A673 (cell line): Measurements from ENCODE around the gene MBD5. TPM values are rescaled to one million over a fixed set of nuclear protein-coding genes. Genes with fewer than 3 reads are reported as not detected.

ENCODE experiments used
- BruUV-seq: library from RNA; stranded (reverse); fragments of 400-500 nt; replicated peaks from 2 replicates; lab custom pipeline; 2021; lab: Mats Ljungman, UMichigan
- CTCF ChIA-PET: fragments of 300-600 bp; sonication (Branson Sonifier 250); formaldehyde crosslinking; loops from one replicate; lab custom pipeline; 2022; ENCODE audit warnings: antibody characterized with exemption; lab: Charles Lee
- POLR2A ChIA-PET: fragments of 300-600 bp; sonication (Branson Sonifier 250); formaldehyde crosslinking; loops from one replicate; lab custom pipeline; 2022; ENCODE audit warnings: antibody characterized with exemption; ENCODE audit not compliant: low non-redundant PET; lab: Charles Lee
- DNase-seq: peaks from one replicate; pipeline ENCODE4 v3.0.0-alpha.2; 2015; ENCODE audit warnings: low spot score
- H3K27ac ChIP-seq: fragments of 200-600 bp; sonication (generic); 2 replicates; pipeline ENCODE4 v1.5.1; 2016; ENCODE audit warnings: mixed run types, low read depth, mild to moderate bottlenecking, mixed read lengths, antibody characterized with exemption, low read length; ENCODE audit not compliant: poor library complexity, severe bottlenecking
- H3K27me3 ChIP-seq: fragments of 200-600 bp; sonication (generic); replicated peaks from 2 replicates; pipeline ENCODE4 v1.6.1; 2017; ENCODE audit warnings: mixed run types, low read depth, mild to moderate bottlenecking, mixed read lengths, antibody characterized with exemption, low read length; ENCODE audit not compliant: insufficient read depth, poor library complexity
- H3K36me3 ChIP-seq: fragments of 200-600 bp; sonication (generic); 2 replicates; pipeline ENCODE4 v1.6.1; 2016; ENCODE audit warnings: mixed run types, mild to moderate bottlenecking, mixed read lengths, antibody characterized with exemption, low read length; ENCODE audit not compliant: insufficient read depth, poor library complexity, severe bottlenecking
- H3K4me1 ChIP-seq: fragments of 200-600 bp; sonication (generic); 2 replicates; pipeline ENCODE4 v1.6.1; 2017; ENCODE audit warnings: mixed run types, mild to moderate bottlenecking, mixed read lengths, antibody characterized with exemption, low read length; ENCODE audit not compliant: insufficient read depth, poor library complexity, severe bottlenecking
- H3K4me3 ChIP-seq: fragments of 200-600 bp; sonication (generic); 2 replicates; pipeline ENCODE4 v1.5.1; 2016; ENCODE audit warnings: low read depth, mixed run types, mild to moderate bottlenecking, mixed read lengths, low read length; ENCODE audit not compliant: poor library complexity, severe bottlenecking
- H3K9me3 ChIP-seq: fragments of 200-600 bp; sonication (generic); 2 replicates; pipeline ENCODE4 v1.6.1; 2016; ENCODE audit warnings: mixed run types, low read depth, mild to moderate bottlenecking, mixed read lengths, antibody characterized with exemption, low read length; ENCODE audit not compliant: poor library complexity, severe bottlenecking
- EZH2 ChIP-seq: fragments of 200-600 bp; sonication (generic); IDR thresholded peaks from 2 replicates; pipeline ENCODE4 v1.6.1; 2017; ENCODE audit warnings: borderline replicate concordance, low read depth, mild to moderate bottlenecking, mixed read lengths, antibody characterized with exemption, low read length; ENCODE audit not compliant: poor library complexity, severe bottlenecking
- intact Hi-C: fragments of 100-400 bp; cut with micrococcal nuclease; formaldehyde crosslinking; loops from one replicate; pipeline ENCODE4 v1.10.0; 2022; ENCODE audit not compliant: unreplicated experiment
- total RNA-seq: library from RNA; stranded (reverse); gene quantifications from 2 replicates; pipeline ENCODE4 v1.2.3, GENCODE V29; 2021
- TF ChIP-seq, protein P1 (sequence below): fragments of 300-800, 200-600 bp; sonication (generic); conservative IDR thresholded peaks from 2 replicates; pipeline ENCODE4 v1.5.1; 2017; ENCODE audit warnings: low read depth, mild to moderate bottlenecking, antibody characterized with exemption, low read length, moderate library complexity, mixed read lengths

Gene MBD5
- total RNA-seq, 1 experiment from 2014 or later = 32.4 TPM

DNA sequence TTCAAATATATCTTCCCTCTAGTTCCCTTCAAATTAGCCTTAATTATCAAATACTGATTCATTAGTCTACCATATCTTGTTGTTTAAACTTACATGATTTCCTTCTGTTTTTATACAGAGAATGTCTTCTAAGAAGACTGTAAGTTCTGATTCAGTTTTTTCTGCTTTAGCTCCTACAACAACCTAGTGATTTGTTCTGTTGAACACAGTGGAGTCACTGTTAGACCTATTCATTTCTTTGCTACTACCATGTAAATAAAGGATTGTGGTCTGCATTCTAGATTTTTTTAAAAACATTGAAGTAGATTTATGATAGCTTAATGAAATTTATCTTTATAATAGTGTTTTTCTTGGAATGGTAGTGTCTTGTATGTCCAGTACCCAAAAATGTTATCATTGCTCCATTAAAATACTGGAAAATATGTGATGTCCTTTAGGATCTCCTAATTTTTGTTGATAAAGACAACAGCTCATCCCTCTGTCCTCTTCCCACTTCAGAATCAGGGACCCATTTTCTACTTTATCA, 146.4 kb downstream of the MBD5 start:
- no peak for TF ChIP-seq EZH2
- TF ChIP-seq, protein P1, sequence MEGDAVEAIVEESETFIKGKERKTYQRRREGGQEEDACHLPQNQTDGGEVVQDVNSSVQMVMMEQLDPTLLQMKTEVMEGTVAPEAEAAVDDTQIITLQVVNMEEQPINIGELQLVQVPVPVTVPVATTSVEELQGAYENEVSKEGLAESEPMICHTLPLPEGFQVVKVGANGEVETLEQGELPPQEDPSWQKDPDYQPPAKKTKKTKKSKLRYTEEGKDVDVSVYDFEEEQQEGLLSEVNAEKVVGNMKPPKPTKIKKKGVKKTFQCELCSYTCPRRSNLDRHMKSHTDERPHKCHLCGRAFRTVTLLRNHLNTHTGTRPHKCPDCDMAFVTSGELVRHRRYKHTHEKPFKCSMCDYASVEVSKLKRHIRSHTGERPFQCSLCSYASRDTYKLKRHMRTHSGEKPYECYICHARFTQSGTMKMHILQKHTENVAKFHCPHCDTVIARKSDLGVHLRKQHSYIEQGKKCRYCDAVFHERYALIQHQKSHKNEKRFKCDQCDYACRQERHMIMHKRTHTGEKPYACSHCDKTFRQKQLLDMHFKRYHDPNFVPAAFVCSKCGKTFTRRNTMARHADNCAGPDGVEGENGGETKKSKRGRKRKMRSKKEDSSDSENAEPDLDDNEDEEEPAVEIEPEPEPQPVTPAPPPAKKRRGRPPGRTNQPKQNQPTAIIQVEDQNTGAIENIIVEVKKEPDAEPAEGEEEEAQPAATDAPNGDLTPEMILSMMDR = no peak
- POLR2A ChIA-PET = no interaction called here
- Histone ChIP-seq H3K4me3 (no peak overlapping the region), H3K27me3 (no peaks in the 10 kb centered on the region), H3K27ac (no peak overlapping the region), H3K36me3 (no peaks in the 10 kb centered on the region), H3K9me3 (no peaks in the 10 kb centered on the region), H3K4me1 (no peaks in the 10 kb centered on the region)
- intact Hi-C loops = no loop called here
- CTCF ChIA-PET = no interaction called here
- DNase-seq = no peak
- BruUV-seq = no TSS peak

DNA sequence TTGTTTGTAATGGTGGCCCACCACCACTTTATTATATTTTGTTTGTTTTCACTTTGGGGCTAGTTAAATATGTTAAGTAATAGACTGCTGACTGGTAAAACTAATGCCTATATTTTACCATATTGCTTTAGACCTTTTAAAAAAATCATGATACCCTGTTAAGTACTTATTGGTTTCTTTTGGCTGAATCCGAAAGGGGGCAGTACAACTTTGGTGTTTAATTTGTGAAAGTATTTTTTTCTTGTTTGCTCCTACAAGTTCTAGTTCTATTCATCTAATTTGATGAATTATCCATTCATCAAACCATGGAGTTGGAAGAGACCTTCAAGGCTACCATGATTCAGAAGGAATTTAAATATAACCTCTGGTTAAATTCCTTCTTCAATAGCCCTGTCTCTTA, 147.0 kb downstream of the MBD5 start:
- BruUV-seq = no TSS peak
- TF ChIP-seq EZH2 = no peak
- TF ChIP-seq, protein P1 = no peak
- Histone ChIP-seq H3K9me3 (no peaks in the 10 kb centered on the region), H3K4me3 (no peak overlapping the region), H3K36me3 (no peaks in the 10 kb centered on the region), H3K4me1 (no peaks in the 10 kb centered on the region), H3K27ac (no peak overlapping the region), H3K27me3 (no peaks in the 10 kb centered on the region)
- ChIA-PET CTCF (no interaction called here), POLR2A (no interaction called here)
- intact Hi-C loops = no loop called here
- no peak for DNase-seq

DNA sequence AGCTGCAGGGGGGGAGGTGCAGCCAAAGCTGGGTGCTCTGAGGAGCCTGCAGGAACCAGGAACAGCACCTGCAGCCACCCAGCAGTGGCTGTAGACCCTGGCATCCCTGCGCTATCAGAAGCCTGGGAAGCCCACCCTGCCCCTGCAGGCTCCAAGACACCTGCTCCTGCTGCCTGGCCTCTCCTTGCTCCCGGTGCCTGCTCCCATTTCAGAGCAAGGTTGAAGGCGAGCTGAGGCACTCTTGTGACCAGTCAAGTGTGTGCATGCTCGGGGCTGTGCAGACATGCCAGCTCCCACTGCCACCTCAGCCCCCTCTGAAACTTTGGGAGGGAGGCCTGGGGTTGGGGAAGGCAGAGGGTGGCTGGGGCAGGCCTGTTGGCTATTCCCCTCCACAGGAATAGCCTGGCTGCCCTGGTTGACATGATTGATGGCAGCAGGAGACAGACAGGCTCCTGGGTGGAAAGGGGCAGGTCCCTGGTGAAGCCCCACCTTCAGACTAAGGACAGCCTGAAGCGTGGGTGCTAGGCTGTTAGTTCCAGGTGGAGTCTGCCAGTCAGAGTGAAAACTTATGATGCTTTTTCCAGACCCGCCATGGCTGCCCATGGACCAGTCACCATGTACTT, 151.4 kb downstream of the MBD5 start:
- no TSS peak for BruUV-seq
- intact Hi-C loops = no loop called here
- POLR2A ChIA-PET = no interaction called here

More for the DNA sequence above, 151.4 kb downstream of the MBD5 start:
- H3K27me3 ChIP-seq = no peaks in the 10 kb centered on the region
- no peak overlapping the region for H3K27ac ChIP-seq
- CTCF ChIA-PET = no interaction called here
- no peak for TF ChIP-seq EZH2
- TF ChIP-seq, protein P1 = no peak
- H3K4me3 ChIP-seq = no peak overlapping the region
- DNase-seq = no peak
- no peaks in the 10 kb centered on the region for H3K4me1 ChIP-seq
- no peaks in the 10 kb centered on the region for H3K9me3 ChIP-seq
- H3K36me3 ChIP-seq = no peaks in the 10 kb centered on the region
